Heart right ventricle (tissue), 16 donors: Measurements from ENCODE around the gene TSPAN18. TPM values are rescaled to one million over a fixed set of nuclear protein-coding genes. Genes with fewer than 3 reads are reported as not detected.

Source experiments
- ATAC-seq, 8 donors: fragments of 200-7000 bp; cut with Tn5 transposase; one replicate each; pipeline ENCODE4 v1.9.1; 2020; ENCODE audit warnings: mild to moderate bottlenecking in 8 of 8, moderate library complexity in 8 of 8, moderate number of reproducible peaks in 1 of 8
- DNase-seq, 2 donors: peaks; one replicate each; pipeline ENCODE4 v3.0.0-alpha.2; 2020
- H3K27ac ChIP-seq, 10 donors: fragments of 200-600 bp; sonication (generic) in 2 of 10; one replicate each; pipeline versions ENCODE4 v1.5.0 to v1.8.0; 2020 to 2022; ENCODE audit warnings: mild to moderate bottlenecking in 3 of 10
- H3K27me3 ChIP-seq, 7 donors: fragments of 200-600 bp; one replicate each; pipeline ENCODE4 v1.8.0; 2021 to 2022; ENCODE audit warnings: mild to moderate bottlenecking in 2 of 7
- H3K36me3 ChIP-seq, 9 donors: fragments of 200-600 bp; sonication (generic) in 1 of 9; one replicate each; pipeline versions ENCODE4 v1.5.0 to v1.8.0; 2020 to 2022; ENCODE audit warnings: mild to moderate bottlenecking in 2 of 9
- H3K4me1 ChIP-seq, 9 donors: fragments of 200-600 bp; sonication (generic) in 1 of 9; one replicate each; pipeline versions ENCODE4 v1.5.0 to v1.8.0; 2020 to 2022; ENCODE audit warnings: mild to moderate bottlenecking in 4 of 9
- H3K4me3 ChIP-seq, 10 donors: fragments of 200-600 bp; sonication (generic) in 2 of 10; one replicate each; pipeline versions ENCODE4 v1.5.0 to v1.8.0; 2020 to 2022; ENCODE audit warnings: mild to moderate bottlenecking in 7 of 10, moderate library complexity in 2 of 10
- H3K9me3 ChIP-seq, 11 donors: fragments of 200-600 bp in 10 of 11; sonication (generic) in 2 of 11; one replicate each; pipeline versions ENCODE4 v1.5.0 to v1.8.0; 2013 to 2022; ENCODE audit warnings: mild to moderate bottlenecking in 2 of 11, control low read depth in 1 of 11, moderate library complexity in 1 of 11
- whole genome bisulfite sequencing, 2 donors: extraction: QIAGEN DNeasy Blood & Tissue Kit; methylation state at CpG; one replicate each; pipeline ENCODE4 v1.1.7; 2013; ENCODE audit warnings: inconsistent platforms in 1 of 2; 5-methylcytosine and 5-hydroxymethylcytosine counted together
- intact Hi-C, 10 donors: fragments of 100-400 bp; cut with DNase I; formaldehyde crosslinking; loops; one replicate each; pipeline versions ENCODE4 v1.11.1 to v1.14.2; 2022
- polyA plus RNA-seq, 2 donors: library from polyadenylated mRNA; stranded (reverse); fragments of 200-250 nt; gene quantifications; one replicate each; pipeline ENCODE4 v1.2.3, GENCODE V29; 2013
- total RNA-seq, 10 donors: library from RNA; stranded (reverse); fragmentation: NEBNext Ultra II Directional in 3 of 10; extraction: Animal tissue kit (Norgen Biotek cat#: 25700) in 3 of 10; gene quantifications; one replicate each; pipeline versions ENCODE4 v1.2.1 to v1.2.4, GENCODE V29; 2021 to 2023
- TF ChIP-seq, protein P1 (sequence below), 9 donors: fragments of 200-600 bp; sonication (generic) in 2 of 9; IDR thresholded peaks; one replicate each; pipeline versions ENCODE4 v1.5.0 to v1.8.0; 2021 to 2022; ENCODE audit warnings: antibody characterized with exemption in 9 of 9, mild to moderate bottlenecking in 5 of 9, moderate library complexity in 1 of 9
- donor health status: Arrhythmogenic right ventricular cardiomyopathy.
- donor health status: ischemic (EF 13 %, LVEDD 7.1; RV severe dilation, severe dysfunction).
- donor health status: healthy with polysubstance abuse.
- donor health status: DM: no; HTN: yes; CAD: no.
- donor health status: DM: no; HTN: no; CAD: no.
- donor health status: ischemic (EF 25% LVEDD 6.9; RV normal size, moderate dysfunction).
- donor health status: ischemic (EF 25% LVEDD 5.7; RV mildly dilated, moderate dysfunction).
- donor health status: healthy.
- donor health status: DM: yes; HTN: yes; CAD: no.
- donor health status: Ischemic cardiomyopathy.
- donor health status: ischemic (EF 35%, LVEDD 5.7; RV mildly dilated, moderate dysfunction).
- donor health status: nonischemic (EF 11% LVEDD 7.7; RV severe dilation, severe dysfunction).
- donor health status: DM: yes; HTN: yes; CAD: no.
- donor health status: PGD.
- donor health status: ischemic (EF 29% LVEDD 5.4; RV normal size, mild dysfunction).
- donor health status: nonischemic (EF 23%, LVEDD 6.1; RV moderate dilation, normal function).

TSPAN18 gene
- total and polyA plus RNA-seq, 12 donors: 37.7 to 140 (median 92.9) TPM

DNA sequence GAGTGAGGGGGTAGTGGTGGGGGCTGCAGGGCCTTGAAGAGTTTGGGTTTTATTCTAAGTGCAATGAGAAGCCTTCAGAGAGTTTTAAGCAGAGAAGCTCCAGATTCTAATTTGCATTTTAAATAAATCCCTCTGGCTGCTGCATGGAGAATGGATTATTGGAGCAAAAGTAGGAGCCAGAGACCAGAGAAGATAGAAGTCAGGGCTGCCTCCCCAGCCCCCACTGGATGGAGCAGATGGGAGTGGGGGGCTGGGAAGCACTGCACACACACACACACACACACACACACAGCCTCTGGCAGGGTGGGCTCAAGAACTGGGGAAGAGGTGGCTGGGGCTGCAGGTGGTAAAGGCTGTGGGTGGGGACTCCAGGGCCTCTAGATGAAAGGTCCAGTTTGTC, 75.6 kb downstream of the TSPAN18 start:
- no peak overlapping the region for H3K4me3 ChIP-seq
- H3K27me3 ChIP-seq: no peaks in the 10 kb centered on the region
- H3K9me3 ChIP-seq: no peaks in the 10 kb centered on the region
- ATAC-seq (no peak), DNase-seq (no peak)
- H3K4me1 ChIP-seq: peaks cover 6 to 84% (median 31%) of the 10 kb centered on the region in 9 donors
- H3K36me3 ChIP-seq: peaks cover 0 to under 1% (median 0%) of the 10 kb centered on the region in 9 donors
- intact Hi-C loops: no loop called here
- TF ChIP-seq, protein P1, sequence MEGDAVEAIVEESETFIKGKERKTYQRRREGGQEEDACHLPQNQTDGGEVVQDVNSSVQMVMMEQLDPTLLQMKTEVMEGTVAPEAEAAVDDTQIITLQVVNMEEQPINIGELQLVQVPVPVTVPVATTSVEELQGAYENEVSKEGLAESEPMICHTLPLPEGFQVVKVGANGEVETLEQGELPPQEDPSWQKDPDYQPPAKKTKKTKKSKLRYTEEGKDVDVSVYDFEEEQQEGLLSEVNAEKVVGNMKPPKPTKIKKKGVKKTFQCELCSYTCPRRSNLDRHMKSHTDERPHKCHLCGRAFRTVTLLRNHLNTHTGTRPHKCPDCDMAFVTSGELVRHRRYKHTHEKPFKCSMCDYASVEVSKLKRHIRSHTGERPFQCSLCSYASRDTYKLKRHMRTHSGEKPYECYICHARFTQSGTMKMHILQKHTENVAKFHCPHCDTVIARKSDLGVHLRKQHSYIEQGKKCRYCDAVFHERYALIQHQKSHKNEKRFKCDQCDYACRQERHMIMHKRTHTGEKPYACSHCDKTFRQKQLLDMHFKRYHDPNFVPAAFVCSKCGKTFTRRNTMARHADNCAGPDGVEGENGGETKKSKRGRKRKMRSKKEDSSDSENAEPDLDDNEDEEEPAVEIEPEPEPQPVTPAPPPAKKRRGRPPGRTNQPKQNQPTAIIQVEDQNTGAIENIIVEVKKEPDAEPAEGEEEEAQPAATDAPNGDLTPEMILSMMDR (IDR thresholded peaks at IDR 0.05): no peak
- no peak overlapping the region for H3K27ac ChIP-seq

DNA sequence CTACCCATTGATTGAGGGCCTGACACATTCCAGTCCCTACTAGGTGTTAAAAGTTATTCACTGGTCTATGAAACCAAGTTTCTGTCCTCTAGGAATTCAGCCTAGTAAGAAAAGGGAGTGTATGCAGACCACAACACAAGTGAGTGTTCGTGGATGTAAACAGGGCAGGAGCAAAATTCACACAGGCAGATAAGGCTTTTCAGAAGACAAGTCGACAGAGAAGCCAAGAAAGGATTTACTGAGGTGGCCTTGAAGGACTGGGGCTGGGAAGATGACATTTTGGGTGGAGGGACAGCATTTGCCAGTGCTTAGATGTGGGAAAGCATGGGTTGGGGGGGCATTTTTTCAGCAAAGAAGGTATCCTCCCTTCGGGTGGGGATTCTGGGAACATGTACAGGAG, 76.2 kb downstream of the TSPAN18 start:
- ATAC-seq (no peak), DNase-seq (no peak)
- Histone ChIP-seq H3K36me3 (no peaks in the 10 kb centered on the region), H3K4me1 (peaks cover 6 to 85% (median 31%) of the 10 kb centered on the region in 9 donors), H3K4me3 (no peak overlapping the region), H3K27me3 (no peaks in the 10 kb centered on the region), H3K9me3 (no peaks in the 10 kb centered on the region), H3K27ac (peak overlapping the region in 1 of 10 donors; percentile 8)
- TF ChIP-seq, protein P1 (IDR thresholded peaks at IDR 0.05): no peak
- intact Hi-C loops: no loop called here
- WGBS, 2 donors: 57 to 59% methylated on average over 3 of the region's 3 CpGs

DNA sequence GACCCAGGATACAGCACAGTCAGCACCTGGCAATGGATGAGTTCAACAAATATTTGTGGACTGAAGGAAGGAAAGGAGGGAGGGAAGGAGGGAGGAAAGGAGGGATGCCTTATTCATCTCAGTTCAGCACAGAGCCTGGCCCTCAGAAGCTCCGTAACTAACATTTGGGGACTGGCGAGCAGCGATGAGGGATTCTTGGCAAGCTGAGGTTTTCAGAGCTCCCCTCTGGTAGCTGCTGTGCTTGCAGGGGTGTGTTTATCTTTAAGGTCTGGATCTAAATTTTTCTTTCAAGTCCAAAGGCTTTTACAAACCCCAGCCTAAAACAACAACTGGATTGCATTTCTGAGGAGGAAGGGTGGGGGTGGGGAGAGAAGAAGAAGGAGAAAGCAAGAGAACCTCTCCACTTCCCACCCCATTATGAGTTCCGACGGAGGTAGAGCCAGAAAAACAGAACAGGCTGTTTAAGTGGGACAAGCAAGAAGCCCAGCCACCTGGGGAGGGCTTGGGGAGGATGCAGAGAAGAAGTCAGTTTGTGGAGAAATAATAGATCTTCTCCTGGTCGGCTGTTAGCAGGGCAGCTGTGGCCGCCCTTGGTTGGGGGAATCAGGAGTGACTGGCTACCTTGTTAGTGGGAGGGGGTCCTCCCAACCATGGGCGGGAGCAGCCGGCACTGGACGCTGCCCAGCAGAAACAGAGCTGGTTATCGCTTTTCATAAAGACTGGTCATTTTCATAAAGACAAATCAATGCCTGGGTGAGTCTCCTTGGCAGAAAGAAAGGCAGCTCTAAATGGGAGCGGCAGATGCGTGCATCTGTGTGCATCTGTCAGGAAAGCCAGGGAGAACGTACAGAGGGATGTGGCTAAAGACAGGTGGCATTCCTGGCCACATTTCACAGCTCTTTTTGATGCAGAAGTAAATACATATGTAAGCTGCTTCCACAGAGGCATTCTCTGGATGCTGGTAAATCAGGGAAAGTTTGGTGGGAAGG, 78.0 kb downstream of the TSPAN18 start:
- no peak for ATAC-seq
- H3K27ac ChIP-seq: peak overlapping the region in 2 of 10 donors; percentile 17 to 60
- no peaks in the 10 kb centered on the region for H3K9me3 ChIP-seq
- H3K36me3 ChIP-seq: no peaks in the 10 kb centered on the region
- TF ChIP-seq, protein P1 (IDR thresholded peaks at IDR 0.05): no peak
- DNase-seq: no peak
- peaks cover 4 to 80% (median 37%) of the 10 kb centered on the region in 9 donors for H3K4me1 ChIP-seq
- intact Hi-C loops: no loop called here
- no peaks in the 10 kb centered on the region for H3K27me3 ChIP-seq
- 47 to 56% methylated on average over 14 of the region's 14 CpGs for WGBS, 2 donors
- no peak overlapping the region for H3K4me3 ChIP-seq

DNA sequence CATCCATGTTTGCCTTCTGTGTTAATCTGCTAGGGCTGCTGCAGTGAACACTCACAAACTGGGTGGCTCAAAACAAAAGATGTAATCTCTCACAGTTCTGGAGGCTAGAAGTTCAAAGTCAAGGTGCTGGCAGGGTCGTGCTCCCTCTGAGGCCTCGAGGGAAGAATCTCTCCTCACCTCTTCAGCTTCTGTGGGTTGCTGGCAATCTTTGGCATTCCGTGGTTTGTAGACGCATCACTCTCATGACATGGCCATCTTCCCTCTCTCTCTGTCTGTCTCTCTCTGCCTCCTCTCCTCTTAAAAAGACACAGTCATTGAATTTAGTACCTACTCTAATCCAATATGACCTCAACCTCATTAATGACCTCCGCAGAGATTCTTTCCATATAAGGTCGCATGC, 78.8 kb downstream of the TSPAN18 start:
- Histone ChIP-seq H3K27me3 (no peaks in the 10 kb centered on the region), H3K36me3 (no peaks in the 10 kb centered on the region), H3K4me1 (peaks cover 6 to 81% (median 39%) of the 10 kb centered on the region in 9 donors), H3K9me3 (no peaks in the 10 kb centered on the region), H3K27ac (peak overlapping the region in 2 of 10 donors; percentile 33 to 60), H3K4me3 (no peak overlapping the region)
- TF ChIP-seq, protein P1 (IDR thresholded peaks at IDR 0.05): no peak
- intact Hi-C loops: no loop called here
- WGBS, 2 donors: 73 to 86% methylated on average over 6 of the region's 6 CpGs
- no peak for DNase-seq
- no peak for ATAC-seq
